HG03354 (cell line): Measurements from ENCODE around the gene SVIP.

Experiments
- ATAC-seq: cut with Tn5 transposase; IDR thresholded peaks from one replicate; pipeline ENCODE4 v1.9.1; 2021; ENCODE audit warnings: mild to moderate bottlenecking; ENCODE audit not compliant: unreplicated experiment, poor library complexity, severe bottlenecking

Gene SVIP

DNA sequence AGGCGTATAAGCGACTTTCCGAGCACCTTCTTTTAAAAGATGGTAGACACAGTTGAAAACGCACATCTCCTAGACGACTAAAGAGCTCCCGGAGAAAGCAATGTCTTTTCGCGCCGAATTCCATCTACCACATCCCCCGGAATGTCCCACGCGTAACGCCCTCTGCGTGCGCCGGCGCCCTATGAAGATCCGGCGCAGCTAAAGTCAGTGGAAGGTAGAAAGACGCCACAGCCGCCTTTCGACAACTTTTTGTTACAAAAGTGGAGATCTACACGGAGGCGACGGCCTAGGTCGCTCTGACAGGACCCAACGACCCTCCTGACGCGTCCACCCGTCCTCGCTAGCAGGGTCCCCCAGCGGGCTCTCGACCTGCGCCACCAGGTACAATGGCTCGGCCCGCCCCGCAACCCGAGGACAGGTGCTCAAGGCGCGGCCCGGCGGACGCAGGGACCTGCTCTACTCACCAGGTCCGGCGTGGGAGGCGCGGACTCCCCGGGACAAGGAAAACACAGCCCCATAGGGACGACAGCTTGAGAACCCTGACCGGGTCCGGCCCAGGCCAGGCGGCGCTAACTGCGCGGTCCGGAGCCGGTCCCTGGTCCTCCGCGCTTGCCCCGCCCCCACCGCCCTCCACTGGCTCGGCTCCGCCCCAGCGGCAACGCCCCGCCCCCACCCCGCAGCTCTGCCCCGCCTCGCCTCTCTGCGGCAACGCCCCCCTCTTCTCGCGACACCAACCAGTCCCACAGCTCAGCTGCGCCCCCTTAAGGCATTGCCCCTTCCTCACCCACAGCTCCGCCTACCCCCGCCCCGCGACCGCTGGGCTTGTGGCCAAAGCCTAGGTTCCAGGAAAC is at the start of gene SVIP:
SVIP (minus strand) TSS at position 571 of the 851 bp plus-strand sequence; CDS start at position 518, 53 bp downstream.
- ATAC-seq = peak; percentile 94

DNA sequence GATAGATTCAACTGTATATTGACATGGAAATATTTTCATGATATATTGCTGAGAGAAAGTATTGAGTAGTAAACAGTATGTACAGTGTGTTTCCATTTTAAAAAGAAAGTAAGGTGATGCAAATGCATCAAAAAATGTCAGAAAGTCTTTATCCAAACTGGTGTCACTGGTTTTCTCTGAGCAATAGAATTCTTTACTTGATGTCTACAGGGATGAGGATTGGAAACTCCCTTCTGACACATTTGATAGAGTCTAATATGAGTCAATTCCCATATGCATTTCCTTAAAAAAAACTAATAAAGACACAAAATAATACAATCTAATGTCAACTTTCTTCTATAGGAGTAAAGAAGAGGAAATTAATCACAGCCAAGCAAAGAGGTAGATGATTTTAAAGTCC is 49.0 kb upstream of the SVIP start:
- no peak for ATAC-seq

DNA sequence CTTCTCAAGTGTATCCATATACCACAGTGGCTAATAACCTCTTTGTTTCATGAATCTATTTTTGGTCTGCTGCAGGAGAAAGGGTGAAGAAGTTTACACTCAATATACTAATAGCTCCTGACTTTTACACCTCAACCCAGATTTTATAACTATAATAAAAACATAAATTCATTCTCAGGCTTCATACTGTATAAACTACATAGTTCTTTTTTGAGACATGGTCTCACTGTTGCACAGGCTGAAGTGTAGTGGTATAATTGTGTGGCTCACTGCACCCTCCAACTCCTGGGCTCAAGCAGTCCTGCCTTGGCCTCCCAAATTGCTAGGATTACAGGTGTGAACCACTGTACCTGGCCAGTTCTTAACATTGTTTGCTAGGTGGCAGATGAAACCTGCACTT is 48.4 kb upstream of the SVIP start:
- ATAC-seq = no peak

DNA sequence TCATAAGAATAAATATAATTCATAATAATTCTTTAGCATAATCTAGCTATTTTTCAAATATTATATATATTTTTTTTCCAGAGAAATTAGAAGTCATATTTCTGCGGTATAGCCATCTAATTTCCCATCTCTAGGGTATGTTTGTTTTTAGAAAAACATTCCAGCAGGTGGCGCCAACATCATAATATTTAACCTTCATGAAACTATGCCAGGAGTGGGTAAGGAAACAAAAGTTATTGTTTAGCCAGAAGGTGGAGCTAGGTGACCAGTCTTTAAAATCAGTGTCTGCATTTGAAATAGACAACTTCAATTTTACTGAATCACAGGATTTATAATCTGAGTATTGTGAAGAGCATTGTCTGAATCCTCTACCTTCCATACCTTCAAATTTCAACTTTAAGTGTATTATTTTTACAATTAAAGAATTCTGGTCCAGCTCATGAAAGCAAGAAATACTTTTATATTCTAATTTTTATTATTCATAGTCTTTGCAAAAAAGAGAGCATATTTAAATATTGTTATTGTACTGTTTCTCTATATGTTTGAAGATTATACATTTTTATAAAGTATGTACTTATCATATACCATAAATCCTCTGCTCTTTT is 46.4 kb upstream of the SVIP start:
- ATAC-seq = peak; percentile 98

DNA sequence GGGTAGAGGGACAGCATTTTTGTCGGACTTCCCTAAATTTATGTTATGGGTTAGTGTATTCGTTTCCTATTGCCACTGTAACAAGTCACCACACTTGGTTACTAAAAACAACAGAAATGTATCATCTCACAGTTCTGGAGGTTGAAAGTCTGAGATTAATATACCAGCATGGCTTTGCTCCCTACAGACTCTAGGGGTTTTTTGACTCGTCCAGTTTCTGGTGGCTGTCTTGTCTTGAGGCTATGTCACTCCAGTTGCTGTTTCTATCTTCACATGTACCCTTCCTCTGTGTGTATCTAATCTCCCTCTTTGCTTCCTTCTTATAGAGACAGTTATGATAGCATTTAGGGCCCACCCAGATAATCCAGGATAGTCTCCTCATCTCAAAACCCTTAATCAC is 39.7 kb upstream of the SVIP start:
- ATAC-seq = no peak

DNA sequence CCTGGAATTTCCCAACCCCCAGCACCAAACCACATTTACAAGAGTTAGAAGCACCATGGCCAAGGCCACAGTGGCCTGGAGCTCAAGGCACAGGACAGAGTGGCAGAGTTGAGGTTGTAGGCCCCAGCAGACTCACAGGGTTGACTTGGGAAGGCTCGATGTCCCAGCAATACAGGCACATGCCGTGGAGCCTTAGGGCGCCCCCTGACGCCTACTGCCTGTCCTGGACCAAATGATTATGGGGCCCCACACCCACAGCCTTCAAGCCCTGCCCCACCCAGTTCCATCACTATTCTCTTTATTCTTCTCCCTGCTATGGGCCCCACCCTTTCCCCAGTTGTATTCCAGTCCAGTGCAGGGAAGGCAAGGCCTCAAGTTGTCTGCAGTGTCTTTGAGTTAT is 30.6 kb upstream of the SVIP start, which contains the start of gene CCDC179:
CCDC179 (minus strand) TSS at position 234 of the 400 bp plus-strand sequence; CDS start at position 181, 53 bp downstream.
- ATAC-seq = no peak

DNA sequence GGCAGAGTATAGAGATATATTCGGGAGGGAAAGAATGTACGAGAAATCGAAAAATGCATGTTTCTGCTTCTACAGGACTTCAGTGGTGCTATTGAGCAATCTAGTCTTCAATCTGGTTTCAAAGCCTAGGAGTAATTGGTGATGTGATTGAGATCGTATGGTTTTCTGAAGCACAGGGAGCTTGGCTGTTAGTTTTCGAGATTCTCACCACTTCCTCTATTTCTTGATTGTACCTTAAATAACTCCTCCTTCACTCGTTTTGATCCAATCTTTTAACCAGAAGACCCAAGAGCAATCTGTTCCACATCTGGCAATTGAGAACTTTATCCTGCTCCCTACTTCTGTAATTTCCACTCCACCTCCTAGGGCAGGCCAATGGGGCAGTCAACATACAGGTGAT is 30.2 kb upstream of the SVIP start:
- ATAC-seq = no peak

GRCh38 chr11:22851477-22851876 is 21.9 kb upstream of the SVIP start:
- ATAC-seq = no peak

GRCh38 chr11:22846726-22847125 is 17.1 kb upstream of the SVIP start:
- ATAC-seq = no peak

- no peak for ATAC-seq
Observed at GRCh38 chr11:22832315-22833015, 2.9 kb upstream of the SVIP start.

GRCh38 chr11:22830082-22830414 is 447 bp upstream of the SVIP start:
- no peak for ATAC-seq

DNA sequence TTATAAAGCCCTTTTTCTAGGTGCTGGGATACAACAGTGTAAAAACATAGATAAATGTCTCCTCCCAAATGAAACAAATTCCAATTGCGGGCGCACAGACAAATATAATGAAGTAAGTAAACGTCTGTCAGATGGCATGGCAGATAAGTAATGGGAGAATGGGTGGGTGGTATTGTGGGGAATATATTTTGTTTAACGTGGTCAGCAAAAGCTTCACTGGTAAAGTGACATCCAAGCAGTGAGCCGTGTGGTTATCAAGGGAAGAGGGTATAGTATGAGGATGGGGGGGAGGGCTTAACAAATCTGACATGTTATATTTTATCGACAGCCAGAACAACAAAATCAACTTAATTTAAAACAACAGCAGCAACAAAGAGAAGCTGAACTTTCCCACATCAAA is 1.2 kb downstream of the SVIP start:
- no peak for ATAC-seq

DNA sequence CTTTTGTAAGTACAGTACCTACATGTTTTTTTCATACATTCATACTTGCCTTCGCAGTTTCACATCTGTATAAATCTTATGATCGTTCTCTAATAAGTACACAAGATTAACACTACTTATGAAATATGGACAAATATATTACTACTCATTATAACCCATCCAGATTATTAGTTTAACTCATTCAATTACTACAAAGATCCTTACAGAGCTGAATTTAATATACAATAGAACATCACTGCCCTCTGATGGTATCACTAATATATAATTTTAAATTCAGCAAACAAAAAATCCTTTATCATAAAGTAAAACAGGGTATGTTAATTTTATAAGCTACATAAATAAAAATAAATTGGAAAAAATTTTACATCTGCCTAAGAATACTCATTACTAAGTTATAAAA is 7.4 kb downstream of the SVIP start:
- no peak for ATAC-seq

DNA sequence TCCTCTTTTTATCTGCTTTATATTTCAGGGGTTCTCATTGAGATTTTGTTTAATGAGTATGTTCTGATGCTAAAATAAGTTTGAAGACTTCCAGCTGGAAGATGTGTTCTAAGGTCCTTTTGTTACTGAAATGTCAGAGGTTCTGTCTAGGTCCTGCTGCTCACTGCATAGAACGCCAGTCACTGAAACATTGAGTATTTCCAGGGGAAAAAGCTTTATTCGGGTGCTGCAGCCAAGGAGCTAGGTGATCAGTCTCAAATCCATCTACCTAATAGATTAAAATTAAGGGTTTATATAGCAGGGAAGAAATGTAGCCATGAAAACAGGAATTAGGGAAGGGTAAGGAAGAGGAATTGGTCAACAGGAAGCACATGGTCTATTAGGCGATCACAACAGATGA is 19.7 kb downstream of the SVIP start:
- ATAC-seq = no peak

- ATAC-seq = peak; percentile 47
Observed at GRCh38 chr11:22808571-22809197, 20.9 kb downstream of the SVIP start.

- ATAC-seq = peak; percentile 97
Observed at GRCh38 chr11:22807855-22808570, 21.6 kb downstream of the SVIP start.

DNA sequence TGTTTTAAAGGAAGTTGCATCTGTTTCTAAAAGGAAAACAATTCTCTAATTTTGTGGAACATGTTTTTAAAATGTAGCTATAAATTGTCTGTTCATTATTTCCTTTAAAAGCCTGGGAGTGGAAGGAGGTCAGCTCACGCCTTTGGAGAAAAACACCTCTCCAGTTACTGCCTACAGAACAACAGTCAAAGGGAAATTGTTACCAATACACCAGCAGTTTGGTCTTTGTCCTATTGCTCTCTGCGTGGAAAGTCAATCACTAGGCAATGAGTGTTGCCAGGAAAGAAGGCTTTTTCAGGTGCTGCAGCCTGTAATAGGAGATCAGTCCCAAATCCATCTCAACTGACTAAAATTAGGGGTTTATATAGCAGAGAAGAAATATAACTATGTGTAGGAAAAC is 22.2 kb downstream of the SVIP start:
- no peak for ATAC-seq

DNA sequence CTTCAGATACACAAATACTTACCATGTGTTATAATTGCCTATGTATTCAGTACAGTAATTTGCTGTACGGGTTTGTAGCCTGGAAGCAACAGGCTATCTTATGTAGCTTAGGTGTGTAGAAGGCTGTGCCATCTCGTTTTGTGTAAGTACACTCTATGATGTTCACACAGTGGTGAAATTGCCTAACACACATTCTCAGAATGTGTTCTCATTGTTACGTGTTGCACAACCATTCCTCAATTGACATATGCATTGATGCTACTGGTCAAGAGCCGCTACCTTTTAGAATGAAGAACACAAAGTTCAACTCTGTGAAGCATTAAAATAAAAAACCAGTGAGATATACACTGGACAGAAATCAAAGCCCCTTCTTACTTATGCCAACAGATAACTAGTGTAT is 26.7 kb downstream of the SVIP start:
- ATAC-seq = no peak

DNA sequence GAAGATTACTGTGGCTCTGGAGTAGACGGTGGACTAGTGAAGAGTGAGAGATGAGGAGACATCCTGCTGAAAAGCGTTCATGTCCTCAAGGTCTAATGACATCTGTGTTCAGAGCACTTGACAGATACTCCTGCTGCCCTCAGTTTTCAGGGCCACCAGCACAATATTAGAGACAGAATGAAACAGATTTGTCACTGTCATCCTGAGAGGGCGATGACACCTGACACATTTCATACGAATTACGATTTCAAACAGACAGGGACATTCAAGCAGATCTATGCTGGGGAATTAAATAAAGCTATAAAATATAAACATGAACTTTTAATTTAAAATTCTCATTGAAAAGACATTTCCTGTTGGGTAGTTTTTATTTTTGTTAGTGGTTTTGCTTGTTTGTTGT is 29.1 kb downstream of the SVIP start:
- ATAC-seq = no peak

- ATAC-seq = no peak
Observed at GRCh38 chr11:22798901-22799300, 30.7 kb downstream of the SVIP start.
